ENCODE results near the gene CUEDC1.

The CUEDC1 gene

GRCh38 chr17:57874434-57875289, 80.5 kb downstream of the CUEDC1 start:
- DNase-seq: peak; percentile 50 to 60

- DNase-seq: no peak
These were observed 81.2 kb downstream of the CUEDC1 start for GRCh38 chr17:57874058-57874419.

GRCh38 chr17:57873261-57874057, 81.8 kb downstream of the CUEDC1 start:
- DNase-seq: no peak

- DNase-seq: peak in 1 of 2 donors; percentile 52
These were observed 82.7 kb downstream of the CUEDC1 start for GRCh38 chr17:57872536-57872935.

GRCh38 chr17:57871863-57872262, 83.3 kb downstream of the CUEDC1 start:
- no peak for DNase-seq

GRCh38 chr17:57871155-57871554, 84.1 kb downstream of the CUEDC1 start:
- DNase-seq: no peak

- DNase-seq: no peak
These were observed 85.0 kb downstream of the CUEDC1 start for GRCh38 chr17:57870283-57870635.

- DNase-seq: no peak
These were observed 85.5 kb downstream of the CUEDC1 start for GRCh38 chr17:57869617-57870282.

GRCh38 chr17:57868910-57869616, 86.1 kb downstream of the CUEDC1 start:
- peak in 1 of 2 donors; percentile 14 for DNase-seq

- peak; percentile 79 to 82 for DNase-seq
These were observed 87.0 kb downstream of the CUEDC1 start for GRCh38 chr17:57868007-57868909.

- no peak for DNase-seq
These were observed 88.1 kb downstream of the CUEDC1 start for GRCh38 chr17:57867126-57867525.

GRCh38 chr17:57866723-57867122, 88.5 kb downstream of the CUEDC1 start:
- DNase-seq: no peak

GRCh38 chr17:57866319-57866718, 88.9 kb downstream of the CUEDC1 start:
- DNase-seq: no peak

GRCh38 chr17:57864273-57864672, 90.9 kb downstream of the CUEDC1 start:
- no peak for DNase-seq

GRCh38 chr17:57862694-57863667, 92.2 kb downstream of the CUEDC1 start:
- DNase-seq: no peak

- DNase-seq: peak; percentile 51 to 58
These were observed 93.2 kb downstream of the CUEDC1 start for GRCh38 chr17:57861790-57862693.

- DNase-seq: peak; percentile 89
These were observed 94.0 kb downstream of the CUEDC1 start for GRCh38 chr17:57861000-57861789.

- DNase-seq: no peak
These were observed 94.7 kb downstream of the CUEDC1 start for GRCh38 chr17:57860414-57860999.
